PC-3 (cell line): Measurements from ENCODE around the gene NHLH1. TPM values are rescaled to one million over a fixed set of nuclear protein-coding genes. Genes with fewer than 3 reads are reported as not detected.

Experiments
- ATAC-seq: fragments of 200-7000 bp; cut with Tn5 transposase; 2 replicates; pipeline ENCODE4 v1.9.1; 2020; ENCODE audit warnings: mild to moderate bottlenecking, moderate library complexity
- BruUV-seq: library from RNA; stranded (reverse); fragments of 400-500 nt; replicated peaks from 2 replicates; lab custom pipeline; 2021; lab: Mats Ljungman, UMichigan
- CTCF ChIA-PET: fragments of 300-600 bp; sonication (Branson Sonifier 250); formaldehyde crosslinking; loops from one replicate; lab custom pipeline; 2022; ENCODE audit warnings: antibody characterized with exemption; lab: Charles Lee
- POLR2A ChIA-PET: fragments of 300-600 bp; sonication (Branson Sonifier 250); formaldehyde crosslinking; loops from one replicate; lab custom pipeline; 2022; ENCODE audit warnings: antibody characterized with exemption; ENCODE audit not compliant: unreplicated experiment; lab: Charles Lee
- DNase-seq: peaks from one replicate; pipeline ENCODE4 v3.0.0-alpha.2; 2015
- H2AFZ ChIP-seq: fragments of 300-600 bp; sonication (generic); 2 replicates; pipeline ENCODE4 v1.6.0; 2016; ENCODE audit warnings: antibody characterized with exemption, low read length
- H3F3A ChIP-seq: fragments of 300-600 bp; sonication (generic); one replicate; pipeline ENCODE4 v1.6.0; 2017; ENCODE audit warnings: antibody characterized with exemption, low read length, control low read depth, mild to moderate bottlenecking; ENCODE audit not compliant: unreplicated experiment
- H3K27ac ChIP-seq: fragments of 300-600 bp; sonication (generic); 2 replicates; pipeline ENCODE4 v1.5.1; 2016; ENCODE audit warnings: mild to moderate bottlenecking, low read length
- H3K27me3 ChIP-seq: fragments of 300-600 bp; sonication (generic); 2 replicates; pipeline ENCODE4 v1.6.1; 2016; ENCODE audit warnings: low read length, mixed read lengths
- H3K36me3 ChIP-seq: fragments of 300-600 bp; sonication (generic); 2 replicates; pipeline ENCODE4 v1.6.1; 2016; ENCODE audit warnings: low read depth, mixed run types, low read length, mixed read lengths
- H3K4me1 ChIP-seq: fragments of 300-600 bp; sonication (generic); 2 replicates; pipeline ENCODE4 v1.5.1; 2016; ENCODE audit warnings: low read length; ENCODE audit not compliant: insufficient read depth
- H3K4me2 ChIP-seq: fragments of 300-600 bp; sonication (generic); 2 replicates; pipeline ENCODE4 v1.6.0; 2016; ENCODE audit warnings: low read length
- H3K4me3 ChIP-seq: fragments of 300-600 bp; sonication (generic); 2 replicates; pipeline ENCODE4 v1.5.1; 2016; ENCODE audit warnings: mild to moderate bottlenecking, low read length, mixed read lengths
- H3K79me2 ChIP-seq: fragments of 300-600 bp; sonication (generic); 2 replicates; pipeline ENCODE4 v1.6.1; 2017; ENCODE audit warnings: low read length, mixed read lengths
- H3K9ac ChIP-seq: fragments of 300-600 bp; sonication (generic); 2 replicates; pipeline ENCODE4 v1.6.0; 2016; ENCODE audit warnings: mild to moderate bottlenecking, low read length
- H3K9me2 ChIP-seq: fragments of 300-600 bp; sonication (generic); replicated peaks from 2 replicates; pipeline ENCODE4 v1.6.1; 2016; ENCODE audit warnings: mixed run types, low read length, mixed read lengths
- H3K9me3 ChIP-seq: fragments of 300-600 bp; sonication (generic); 2 replicates; pipeline ENCODE4 v1.6.1; 2016; ENCODE audit warnings: low read length, mixed read lengths
- H4K20me1 ChIP-seq: fragments of 300-600 bp; sonication (generic); 2 replicates; pipeline ENCODE4 v1.6.1; 2016; ENCODE audit warnings: low read length, mixed read lengths
- CTCF ChIP-seq: fragments of 300-600 bp; sonication (generic); conservative IDR thresholded peaks from 2 replicates; pipeline ENCODE4 v1.5.1; 2017; ENCODE audit warnings: antibody characterized with exemption, low read depth, mild to moderate bottlenecking, low read length
- EZH2 ChIP-seq: fragments of 300-600 bp; sonication (generic); IDR thresholded peaks from one replicate; pipeline ENCODE4 v1.6.1; 2017; ENCODE audit warnings: antibody characterized with exemption, mild to moderate bottlenecking, low read length; ENCODE audit not compliant: unreplicated experiment
- EZH2phosphoT487 ChIP-seq: fragments of 300-600 bp; sonication (generic); IDR thresholded peaks from 2 replicates; pipeline ENCODE4 v1.6.1; 2018; ENCODE audit warnings: mild to moderate bottlenecking, antibody characterized with exemption, low read length, borderline replicate concordance
- intact Hi-C: fragments of 100-400 bp; cut with micrococcal nuclease; formaldehyde crosslinking; loops from 2 replicates; pipeline ENCODE4 v1.9.0; 2023
- total RNA-seq: library from RNA; depleted of rRNA; stranded (reverse); fragments of >200 nt; gene quantifications from 2 replicates; pipeline ENCODE4 v1.2.3, GENCODE V29; 2014

Gene NHLH1
- total RNA-seq, 1 experiment from 2014 or later, result not detected

- Histone ChIP-seq H3K9me3 (no peaks in the 10 kb centered on the region), H3F3A (no peaks in the 10 kb centered on the region), H3K4me3 (no peak overlapping the region), H3K9me2 (no peaks in the 10 kb centered on the region), H3K27me3 (no peaks in the 10 kb centered on the region), H3K9ac (no peak overlapping the region), H3K27ac (no peak overlapping the region), H3K36me3 (peaks cover 79% of the 10 kb centered on the region), H4K20me1 (no peaks in the 10 kb centered on the region), H3K79me2 (no peaks in the 10 kb centered on the region), H2AFZ (no peak overlapping the region), H3K4me1 (no peaks in the 10 kb centered on the region), H3K4me2 (no peak overlapping the region)
- CTCF ChIA-PET, result no interaction called here
- DNase-seq, result no peak
- intact Hi-C loops, result no loop called here
- POLR2A ChIA-PET, result no interaction called here
- TF ChIP-seq EZH2phosphoT487 (no peak), CTCF (no peak), EZH2 (no peak)
- no peak for ATAC-seq
- BruUV-seq, result no TSS peak
Measured at GRCh38 chr1:160353223-160353622, 13.6 kb upstream of the NHLH1 start.

GRCh38 chr1:160354388-160354985 is 12.4 kb upstream of the NHLH1 start:
- intact Hi-C loops, result loop anchor here (1.0 kb wide), 1 partner anchor 22 kb away; no protein-coding TSS in a partner anchor
- Histone ChIP-seq H4K20me1 (no peaks in the 10 kb centered on the region), H3K27me3 (no peaks in the 10 kb centered on the region), H3K4me2 (no peak overlapping the region), H3F3A (no peaks in the 10 kb centered on the region), H3K9me2 (no peaks in the 10 kb centered on the region), H3K4me1 (no peaks in the 10 kb centered on the region), H3K79me2 (no peaks in the 10 kb centered on the region), H3K36me3 (peaks cover 77% of the 10 kb centered on the region), H3K4me3 (no peak overlapping the region), H2AFZ (no peak overlapping the region), H3K9ac (no peak overlapping the region), H3K9me3 (no peaks in the 10 kb centered on the region), H3K27ac (no peak overlapping the region)
- BruUV-seq, result no TSS peak
- ChIA-PET POLR2A (no interaction called here), CTCF (interaction anchor here (1.0 to 2.1 kb wide), 2 partner anchors 61 to 63 kb away, joined by 4 to 6 read pairs; no protein-coding TSS in a partner anchor)
- TF ChIP-seq EZH2 (no peak), EZH2phosphoT487 (no peak), CTCF (peak; percentile 84)
- ATAC-seq, result peak; percentile 48; the same call in 1 of the 2 replicates
- peak; percentile 37 for DNase-seq

- DNase-seq (no peak), ATAC-seq (no peak)
- no peaks in the 10 kb centered on the region for H3K9me2 ChIP-seq
- H3K27me3 ChIP-seq, result no peaks in the 10 kb centered on the region
- TF ChIP-seq CTCF (no peak), EZH2phosphoT487 (no peak), EZH2 (no peak)
- H3K27ac ChIP-seq, result no peak overlapping the region
- POLR2A ChIA-PET, result no interaction called here
- H3K9me3 ChIP-seq, result no peaks in the 10 kb centered on the region
- no peak overlapping the region for H3K4me3 ChIP-seq
- H3K79me2 ChIP-seq, result no peaks in the 10 kb centered on the region
- BruUV-seq, result no TSS peak
- intact Hi-C loops, result no loop called here
- H3K4me2 ChIP-seq, result no peak overlapping the region
- no peaks in the 10 kb centered on the region for H3K4me1 ChIP-seq
- H3K36me3 ChIP-seq, result peaks cover 59% of the 10 kb centered on the region
- no peaks in the 10 kb centered on the region for H4K20me1 ChIP-seq
- CTCF ChIA-PET, result no interaction called here
- H2AFZ ChIP-seq, result no peak overlapping the region
- H3K9ac ChIP-seq, result no peak overlapping the region
- no peaks in the 10 kb centered on the region for H3F3A ChIP-seq
Measured at GRCh38 chr1:160357286-160358002, 9.4 kb upstream of the NHLH1 start.
